ENCODE data around the gene ZNF485. TPM values are rescaled to one million over a fixed set of nuclear protein-coding genes. Genes with fewer than 3 reads are reported as not detected.

Gene ZNF485
- total RNA-seq, 2 donors from 2014 or later: 2.7 to 2.9 TPM

- DNase-seq (ENCODE audit: low spot score): no peak
- intact Hi-C loops (cut with DNase I): no loop called here
These were observed 49.1 kb downstream of the ZNF485 start for GRCh38 chr10:43655311-43655710.

- DNase-seq (ENCODE audit: low spot score): no peak
- intact Hi-C loops (cut with DNase I): no loop called here
These were observed 52.0 kb downstream of the ZNF485 start for GRCh38 chr10:43658227-43658626.

GRCh38 chr10:43665054-43665453 is 58.8 kb downstream of the ZNF485 start:
- DNase-seq (ENCODE audit: low spot score): no peak
- intact Hi-C loops (cut with DNase I): no loop called here

GRCh38 chr10:43666552-43666951 is 60.3 kb downstream of the ZNF485 start:
- no peak for DNase-seq (ENCODE audit: low spot score)
- intact Hi-C loops (cut with DNase I): no loop called here

GRCh38 chr10:43667317-43667731 is 61.1 kb downstream of the ZNF485 start:
- DNase-seq (ENCODE audit: low spot score): no peak
- intact Hi-C loops (cut with DNase I): no loop called here

Other genes starting within 250 kb of the ZNF485 start
- not detected for gene FXYD4, start 234.8 kb upstream of the ZNF485 start, total RNA-seq
- 100 to 1,000 TPM; 109 to 112 TPM for gene HNRNPF, start 197.3 kb upstream of the ZNF485 start, total RNA-seq
- gene ZNF487, start 169.3 kb upstream of the ZNF485 start, total RNA-seq: 1 to 10 TPM; 4.8 to 6.5 TPM
- 1 to 10 TPM; 4.4 to 5.1 TPM for gene ZNF239, start 31.8 kb upstream of the ZNF485 start, total RNA-seq
- 10 to 100 TPM; 27.5 to 30.2 TPM for gene ZNF32, start 42.4 kb downstream of the ZNF485 start, total RNA-seq